IMR-90 (cell line): ENCODE results near the gene AKR1C4. TPM values are rescaled to one million over a fixed set of nuclear protein-coding genes. Genes with fewer than 3 reads are reported as not detected.
A peak's percentile ranks its signal among the peaks of the same experiment; 100 is the strongest.

Experiments used
- ATAC-seq: fragments of 200-7000 bp; cut with Tn5 transposase; 2 replicates; pipeline ENCODE4 v1.9.1; 2020; ENCODE audit warnings: low read depth, mild to moderate bottlenecking, moderate library complexity
- BruUV-seq: library from RNA; stranded (reverse); fragments of 400-500 nt; replicated peaks from 2 replicates; lab custom pipeline; 2021; lab: Mats Ljungman, UMichigan
- CTCF ChIA-PET: fragments of 300-600 bp; formaldehyde crosslinking; extraction: SDS; loops from one replicate; lab custom pipeline; 2021; ENCODE audit warnings: antibody characterized with exemption; lab: Yijun Ruan, JAX
- POLR2A ChIA-PET: fragments of 300-600 bp; sonication (Branson Sonifier 250); formaldehyde crosslinking; loops from one replicate; lab custom pipeline; 2022; ENCODE audit warnings: antibody characterized with exemption; ENCODE audit not compliant: unreplicated experiment; lab: Charles Lee
- DNase-seq: peaks from one replicate; pipeline ENCODE4 v3.0.0; 2013
- H2AFZ ChIP-seq: replicated peaks from 2 replicates; pipeline ENCODE3; 2013; ENCODE audit warnings: low read length, mild to moderate bottlenecking; ENCODE audit not compliant: poor library complexity
- H2AK5ac ChIP-seq: 2 replicates; pipeline ENCODE4 v1.6.1; 2013; ENCODE audit warnings: low read depth, low read length, inconsistent platforms
- H2AK9ac ChIP-seq: replicated peaks from 2 replicates; pipeline ENCODE3; 2013; ENCODE audit warnings: mild to moderate bottlenecking, low read depth, low read length, moderate library complexity; ENCODE audit not compliant: poor library complexity
- H2BK120ac ChIP-seq: 2 replicates; pipeline ENCODE4 v1.6.1; 2013; ENCODE audit warnings: low read depth, low read length, inconsistent platforms
- H2BK15ac ChIP-seq: 3 replicates; pipeline ENCODE4 v1.6.1; 2013; ENCODE audit warnings: low read depth, low read length, inconsistent platforms
- H2BK20ac ChIP-seq: 2 replicates; pipeline ENCODE4 v1.6.1; 2013; ENCODE audit warnings: low read depth, mild to moderate bottlenecking, inconsistent platforms, low read length, moderate library complexity
- H2BK5ac ChIP-seq: 2 replicates; pipeline ENCODE4 v1.6.1; 2013; ENCODE audit warnings: mild to moderate bottlenecking, low read depth, low read length, inconsistent platforms; ENCODE audit not compliant: poor library complexity, severe bottlenecking
- H3K14ac ChIP-seq: replicated peaks from 2 replicates; pipeline ENCODE4 v1.6.1; 2013; ENCODE audit warnings: low read depth, low read length, inconsistent platforms
- H3K18ac ChIP-seq: 2 replicates; pipeline ENCODE4 v1.6.1; 2013; ENCODE audit warnings: low read depth, low read length, control low read depth
- H3K23ac ChIP-seq: 2 replicates; pipeline ENCODE4 v1.6.1; 2013; ENCODE audit warnings: low read depth, low read length, inconsistent platforms
- H3K27ac ChIP-seq: 2 replicates; pipeline ENCODE4 v1.5.1; 2013; ENCODE audit warnings: mild to moderate bottlenecking, control low read depth, low read length; ENCODE audit not compliant: insufficient read depth
- H3K27me3 ChIP-seq: 2 replicates; pipeline ENCODE4 v1.6.1; 2013; ENCODE audit warnings: low read length; ENCODE audit not compliant: control insufficient read depth, insufficient read depth
- H3K36me3 ChIP-seq: 2 replicates; pipeline ENCODE4 v1.6.1; 2013; ENCODE audit warnings: low read length, mixed read lengths; ENCODE audit not compliant: control insufficient read depth, insufficient read depth
- H3K4ac ChIP-seq: 2 replicates; pipeline ENCODE4 v1.6.1; 2013; ENCODE audit warnings: low read depth, low read length, inconsistent platforms
- H3K4me1 ChIP-seq: 2 replicates; pipeline ENCODE4 v1.6.1; 2013; ENCODE audit warnings: low read length, mixed read lengths; ENCODE audit not compliant: control insufficient read depth, insufficient read depth
- H3K4me2 ChIP-seq: 2 replicates; pipeline ENCODE4 v1.6.1; 2013; ENCODE audit warnings: low read depth, mild to moderate bottlenecking, control low read depth, low read length, moderate library complexity
- H3K4me3 ChIP-seq: 2 replicates; pipeline ENCODE4 v1.5.1; 2013; ENCODE audit warnings: low read depth, mild to moderate bottlenecking, control low read depth, low read length, moderate library complexity; ENCODE audit not compliant: insufficient read depth
- H3K56ac ChIP-seq: 2 replicates; pipeline ENCODE4 v1.6.1; 2013; ENCODE audit warnings: low read length, inconsistent platforms; ENCODE audit not compliant: insufficient read depth; ENCODE audit errors: extremely low read depth
- H3K79me1 ChIP-seq, 2 experiments: 2 replicates each; pipeline ENCODE4 v1.6.1; 2013; ENCODE audit warnings: low read length in 2 of 2, inconsistent platforms in 1 of 2, low read depth in 1 of 2
- H3K9ac ChIP-seq: 2 replicates; pipeline ENCODE4 v1.6.1; 2013; ENCODE audit warnings: low read depth, low read length, control low read depth
- H3K9me1 ChIP-seq: 2 replicates; pipeline ENCODE4 v1.6.1; 2013; ENCODE audit warnings: low read length, inconsistent platforms; ENCODE audit not compliant: insufficient read depth
- H3K9me3 ChIP-seq: 2 replicates; pipeline ENCODE4 v1.6.1; 2013; ENCODE audit warnings: low read length; ENCODE audit not compliant: control insufficient read depth, insufficient read depth
- H4K20me1 ChIP-seq: 2 replicates; pipeline ENCODE4 v1.6.1; 2013; ENCODE audit warnings: low read length, inconsistent platforms; ENCODE audit not compliant: insufficient read depth
- H4K5ac ChIP-seq: 2 replicates; pipeline ENCODE4 v1.6.1; 2013; ENCODE audit warnings: mild to moderate bottlenecking, low read depth, low read length, control low read depth
- H4K8ac ChIP-seq, 2 experiments: 2 replicates each; pipeline ENCODE4 v1.6.1; 2013; ENCODE audit warnings: low read depth in 2 of 2, low read length in 2 of 2, control low read depth in 1 of 2, inconsistent platforms in 1 of 2
- H4K91ac ChIP-seq: 2 replicates; pipeline ENCODE4 v1.6.1; 2013; ENCODE audit warnings: low read depth, low read length, inconsistent platforms; ENCODE audit not compliant: insufficient read depth
- BHLHE40 ChIP-seq: fragments of 150-350 bp; IDR thresholded peaks from 2 replicates; pipeline ENCODE4 v1.6.1; 2016; ENCODE audit warnings: mild to moderate bottlenecking, low read depth, low read length
- CEBPB ChIP-seq: IDR thresholded peaks from 2 replicates; pipeline ENCODE4 v1.6.1; 2012; ENCODE audit warnings: low read depth, low read length, improper control_type of control experiment
- CHD1 ChIP-seq: IDR thresholded peaks from 2 replicates; pipeline ENCODE4 v1.6.1; 2012; ENCODE audit warnings: low read depth, low read length, improper control_type of control experiment
- ELK1 ChIP-seq: fragments of 150-350 bp; IDR thresholded peaks from 2 replicates; pipeline ENCODE4 v1.6.1; 2016; ENCODE audit warnings: low read depth, mild to moderate bottlenecking, low read length, moderate library complexity, borderline replicate concordance
- FOS ChIP-seq: fragments of 150-350 bp; IDR thresholded peaks from 2 replicates; pipeline ENCODE4 v1.6.1; 2016; ENCODE audit warnings: low read depth, low read length
- MAFK ChIP-seq: IDR thresholded peaks from 2 replicates; pipeline ENCODE4 v1.6.1; 2012; ENCODE audit warnings: low read depth, low read length, improper control_type of control experiment
- MAZ ChIP-seq: IDR thresholded peaks from 2 replicates; pipeline ENCODE4 v1.6.1; 2012; ENCODE audit warnings: low read depth, mild to moderate bottlenecking, low read length, improper control_type of control experiment, moderate library complexity, borderline replicate concordance
- MXI1 ChIP-seq: IDR thresholded peaks from 2 replicates; pipeline ENCODE4 v1.6.1; 2012; ENCODE audit warnings: low read depth, mild to moderate bottlenecking, low read length, moderate library complexity, borderline replicate concordance
- NFE2L2 ChIP-seq: fragments of 150-350 bp; IDR thresholded peaks from 2 replicates; pipeline ENCODE4 v1.6.1; 2016; ENCODE audit warnings: low read depth, mild to moderate bottlenecking, low read length
- POLR2A ChIP-seq: IDR thresholded peaks from 2 replicates; pipeline ENCODE4 v1.6.1; 2012; ENCODE audit warnings: mild to moderate bottlenecking, low read depth, low read length
- RAD21 ChIP-seq: IDR thresholded peaks from 2 replicates; pipeline ENCODE4 v1.6.1; 2012; ENCODE audit warnings: low read length, improper control_type of control experiment
- RCOR1 ChIP-seq: IDR thresholded peaks from 2 replicates; pipeline ENCODE4 v1.6.1; 2012; ENCODE audit warnings: mild to moderate bottlenecking, low read length, improper control_type of control experiment; ENCODE audit not compliant: insufficient replicate concordance
- RFX5 ChIP-seq: IDR thresholded peaks from 2 replicates; pipeline ENCODE4 v1.8.0; 2012; ENCODE audit warnings: low read depth, mild to moderate bottlenecking, low read length, moderate library complexity
- SMC3 ChIP-seq: fragments of 150-350 bp; IDR thresholded peaks from 2 replicates; pipeline ENCODE4 v1.6.1; 2016; ENCODE audit warnings: low read depth, mild to moderate bottlenecking, antibody characterized with exemption, low read length, moderate library complexity
- WGBS, 2 experiments: methylation state at CpG; one replicate each; pipeline versions ENCODE4 v1.1.5 to v1.1.7; 2013; ENCODE audit warnings: missing lambda C conversion rate in 2 of 2; ENCODE audit not compliant: insufficient read length in 1 of 2; ENCODE audit errors: extremely low coverage in 2 of 2; 5-methylcytosine and 5-hydroxymethylcytosine counted together
- dilution Hi-C: fragments of 300-500 bp; cut with HindIII; formaldehyde crosslinking; loops from one replicate; pipeline ENCODE4 v1.14.3; 2018; ENCODE audit warnings: low sequenced_read_pairs; ENCODE audit not compliant: unreplicated experiment
- in situ Hi-C: fragments of 300-500 bp; cut with MboI; formaldehyde crosslinking; loops from 3 replicates; pipeline ENCODE4 v1.14.3; 2019; ENCODE audit warnings: low sequenced_read_pairs, inconsistent platforms, mixed read lengths
- intact Hi-C: fragments of 100-400 bp; cut with micrococcal nuclease; formaldehyde crosslinking; loops from 2 replicates; pipeline ENCODE4 v1.10.0; 2022
- polyA plus RNA-seq, 3 experiments: library from polyadenylated mRNA; depleted of rRNA; stranded (reverse); fragments of >200 nt; gene quantifications; 2 replicates each; pipeline ENCODE4 v1.2.3, GENCODE V29; 2012; ENCODE audit warnings: low replicate concordance in 1 of 3
- total RNA-seq: library from RNA; depleted of rRNA; stranded (reverse); fragments of >200 nt; gene quantifications from 2 replicates; pipeline ENCODE4 v1.2.3, GENCODE V29; 2012
- TF ChIP-seq, protein P1 (sequence below): fragments of 150-350 bp; IDR thresholded peaks from 2 replicates; pipeline ENCODE4 v1.6.1; 2017; ENCODE audit warnings: mild to moderate bottlenecking, antibody characterized with exemption, low read length, low read depth
- TF ChIP-seq, protein P2 (sequence below): conservative IDR thresholded peaks from 2 replicates; pipeline ENCODE4 v1.5.1; 2012; ENCODE audit warnings: mild to moderate bottlenecking, low read depth, low read length, improper control_type of control experiment

The AKR1C4 gene
- total and polyA plus RNA-seq, 2 of the 4 experiments (the other 2 are of a cell fraction) = not detected

- H3K4me1 ChIP-seq = no peaks in the 10 kb centered on the region
- POLR2A ChIA-PET = no interaction called here
- TF ChIP-seq SMC3 (no peak), CEBPB (no peak), FOS (no peak), POLR2A (no peak), MAZ (no peak), NFE2L2 (no peak), RAD21 (no peak), MXI1 (no peak), ELK1 (no peak), MAFK (no peak), CHD1 (no peak), RFX5 (no peak), RCOR1 (no peak), BHLHE40 (no peak)
- TF ChIP-seq, protein P1, sequence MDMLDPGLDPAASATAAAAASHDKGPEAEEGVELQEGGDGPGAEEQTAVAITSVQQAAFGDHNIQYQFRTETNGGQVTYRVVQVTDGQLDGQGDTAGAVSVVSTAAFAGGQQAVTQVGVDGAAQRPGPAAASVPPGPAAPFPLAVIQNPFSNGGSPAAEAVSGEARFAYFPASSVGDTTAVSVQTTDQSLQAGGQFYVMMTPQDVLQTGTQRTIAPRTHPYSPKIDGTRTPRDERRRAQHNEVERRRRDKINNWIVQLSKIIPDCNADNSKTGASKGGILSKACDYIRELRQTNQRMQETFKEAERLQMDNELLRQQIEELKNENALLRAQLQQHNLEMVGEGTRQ = no peak
- TF ChIP-seq, protein P2, sequence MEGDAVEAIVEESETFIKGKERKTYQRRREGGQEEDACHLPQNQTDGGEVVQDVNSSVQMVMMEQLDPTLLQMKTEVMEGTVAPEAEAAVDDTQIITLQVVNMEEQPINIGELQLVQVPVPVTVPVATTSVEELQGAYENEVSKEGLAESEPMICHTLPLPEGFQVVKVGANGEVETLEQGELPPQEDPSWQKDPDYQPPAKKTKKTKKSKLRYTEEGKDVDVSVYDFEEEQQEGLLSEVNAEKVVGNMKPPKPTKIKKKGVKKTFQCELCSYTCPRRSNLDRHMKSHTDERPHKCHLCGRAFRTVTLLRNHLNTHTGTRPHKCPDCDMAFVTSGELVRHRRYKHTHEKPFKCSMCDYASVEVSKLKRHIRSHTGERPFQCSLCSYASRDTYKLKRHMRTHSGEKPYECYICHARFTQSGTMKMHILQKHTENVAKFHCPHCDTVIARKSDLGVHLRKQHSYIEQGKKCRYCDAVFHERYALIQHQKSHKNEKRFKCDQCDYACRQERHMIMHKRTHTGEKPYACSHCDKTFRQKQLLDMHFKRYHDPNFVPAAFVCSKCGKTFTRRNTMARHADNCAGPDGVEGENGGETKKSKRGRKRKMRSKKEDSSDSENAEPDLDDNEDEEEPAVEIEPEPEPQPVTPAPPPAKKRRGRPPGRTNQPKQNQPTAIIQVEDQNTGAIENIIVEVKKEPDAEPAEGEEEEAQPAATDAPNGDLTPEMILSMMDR = no peak
- WGBS, 2 experiments = no CpG with 5 or more reads among the region's 1 CpG
- no peak overlapping the region for H3K4me3 ChIP-seq
- H3K23ac ChIP-seq = no peak overlapping the region
- ATAC-seq (no peak), DNase-seq (peak; percentile 0)
- no peak overlapping the region for H2AK5ac ChIP-seq
- no peak overlapping the region for H4K91ac ChIP-seq
- H4K8ac ChIP-seq = no peak overlapping the region
- CTCF ChIA-PET = no interaction called here
- dilution Hi-C loops = no loop called here
- H3K36me3 ChIP-seq = no peaks in the 10 kb centered on the region
- no peak overlapping the region for H3K56ac ChIP-seq
- H3K9me1 ChIP-seq = no peaks in the 10 kb centered on the region
- H3K9me3 ChIP-seq = peaks cover 4% of the 10 kb centered on the region; the same call in 1 of the 2 replicates
- H3K27me3 ChIP-seq = no peaks in the 10 kb centered on the region
- H3K14ac ChIP-seq = no peak overlapping the region
- H3K18ac ChIP-seq = no peak overlapping the region
- no peak overlapping the region for H3K4me2 ChIP-seq
- no peak overlapping the region for H2BK15ac ChIP-seq
- H2AFZ ChIP-seq = no peak overlapping the region
- H3K79me1 ChIP-seq = no peaks in the 10 kb centered on the region
- H2BK5ac ChIP-seq = no peak overlapping the region
- no peak overlapping the region for H3K4ac ChIP-seq
- in situ Hi-C loops = no loop called here
- no peak overlapping the region for H2BK20ac ChIP-seq
- H2BK120ac ChIP-seq = no peak overlapping the region
- H4K5ac ChIP-seq = no peak overlapping the region
- BruUV-seq = no TSS peak
- no peak overlapping the region for H3K9ac ChIP-seq
- no peak overlapping the region for H2AK9ac ChIP-seq
- intact Hi-C loops = loop anchor here (10.0 kb wide), 1 partner anchor 61 kb away; no protein-coding TSS in a partner anchor
- no peak overlapping the region for H3K27ac ChIP-seq
- H4K20me1 ChIP-seq = no peaks in the 10 kb centered on the region
These were observed 30.9 kb upstream of the AKR1C4 start for GRCh38 chr10:5165738-5166137.
